Measurements from ENCODE around the gene TTC36. TPM values are rescaled to one million over a fixed set of nuclear protein-coding genes. Genes with fewer than 3 reads are reported as not detected.

Gene TTC36
- total and polyA plus RNA-seq, 9 of the 15 experiments (the other 6 are each of a cell fraction or from before 2014, with no cell fraction given) = 0.22 to 0.23 TPM; not detected in 7

DNA sequence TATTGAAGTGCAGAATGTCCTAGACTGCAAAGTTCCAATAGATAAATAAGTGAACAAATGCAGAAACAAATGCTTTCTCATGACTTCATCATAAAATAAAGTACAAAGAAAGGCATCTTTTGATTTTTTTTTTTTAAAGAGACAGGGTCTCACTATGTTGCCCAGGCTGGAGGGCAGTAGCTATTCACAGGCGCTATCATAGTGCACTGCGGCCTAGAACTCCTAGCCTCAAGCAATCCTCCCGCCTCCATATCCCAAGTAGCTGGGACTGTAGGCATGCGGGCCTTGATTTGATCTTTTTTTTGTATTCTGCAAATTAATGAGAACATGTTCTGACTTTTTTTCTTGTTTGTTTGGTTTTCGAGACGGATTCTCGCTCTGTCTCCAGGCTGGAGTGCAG lies 47.4 kb downstream of the TTC36 start:
- no peak for FAIRE-seq
- TF ChIP-seq LCOR (CRISPR knock-in tag; IDR thresholded peaks at IDR 0.05) (no peak), ZNF121 (CRISPR knock-in tag; conservative IDR thresholded peaks at IDR 0.05) (peak; percentile 54), MEF2D (tag; conservative IDR thresholded peaks at IDR 0.05; ENCODE audit: low read depth) (no peak), TBP (optimal IDR thresholded peaks at IDR 0.05; ENCODE audit: low read depth, low read length) (no peak), MTA1 (IDR thresholded peaks at IDR 0.05; ENCODE audit: borderline replicate concordance) (no peak), HIVEP1 (CRISPR knock-in tag; IDR thresholded peaks at IDR 0.05) (no peak), KHSRP (IDR thresholded peaks at IDR 0.05) (no peak), SRSF9 (IDR thresholded peaks at IDR 0.05; ENCODE audit: borderline replicate concordance, low read depth, low read length) (no peak), ZNF175 (CRISPR knock-in tag; IDR thresholded peaks at IDR 0.05; ENCODE audit: low read depth) (no peak), FOXJ3 (CRISPR knock-in tag; IDR thresholded peaks at IDR 0.05) (no peak)
- TF ChIP-seq, protein P1, sequence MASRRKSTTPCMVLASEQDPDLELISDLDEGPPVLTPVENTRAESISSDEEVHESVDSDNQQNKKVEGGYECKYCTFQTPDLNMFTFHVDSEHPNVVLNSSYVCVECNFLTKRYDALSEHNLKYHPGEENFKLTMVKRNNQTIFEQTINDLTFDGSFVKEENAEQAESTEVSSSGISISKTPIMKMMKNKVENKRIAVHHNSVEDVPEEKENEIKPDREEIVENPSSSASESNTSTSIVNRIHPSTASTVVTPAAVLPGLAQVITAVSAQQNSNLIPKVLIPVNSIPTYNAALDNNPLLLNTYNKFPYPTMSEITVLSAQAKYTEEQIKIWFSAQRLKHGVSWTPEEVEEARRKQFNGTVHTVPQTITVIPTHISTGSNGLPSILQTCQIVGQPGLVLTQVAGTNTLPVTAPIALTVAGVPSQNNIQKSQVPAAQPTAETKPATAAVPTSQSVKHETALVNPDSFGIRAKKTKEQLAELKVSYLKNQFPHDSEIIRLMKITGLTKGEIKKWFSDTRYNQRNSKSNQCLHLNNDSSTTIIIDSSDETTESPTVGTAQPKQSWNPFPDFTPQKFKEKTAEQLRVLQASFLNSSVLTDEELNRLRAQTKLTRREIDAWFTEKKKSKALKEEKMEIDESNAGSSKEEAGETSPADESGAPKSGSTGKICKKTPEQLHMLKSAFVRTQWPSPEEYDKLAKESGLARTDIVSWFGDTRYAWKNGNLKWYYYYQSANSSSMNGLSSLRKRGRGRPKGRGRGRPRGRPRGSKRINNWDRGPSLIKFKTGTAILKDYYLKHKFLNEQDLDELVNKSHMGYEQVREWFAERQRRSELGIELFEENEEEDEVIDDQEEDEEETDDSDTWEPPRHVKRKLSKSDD (conservative IDR thresholded peaks at IDR 0.05; ENCODE audit: low read length) = no peak
- TF ChIP-seq, protein P2, sequence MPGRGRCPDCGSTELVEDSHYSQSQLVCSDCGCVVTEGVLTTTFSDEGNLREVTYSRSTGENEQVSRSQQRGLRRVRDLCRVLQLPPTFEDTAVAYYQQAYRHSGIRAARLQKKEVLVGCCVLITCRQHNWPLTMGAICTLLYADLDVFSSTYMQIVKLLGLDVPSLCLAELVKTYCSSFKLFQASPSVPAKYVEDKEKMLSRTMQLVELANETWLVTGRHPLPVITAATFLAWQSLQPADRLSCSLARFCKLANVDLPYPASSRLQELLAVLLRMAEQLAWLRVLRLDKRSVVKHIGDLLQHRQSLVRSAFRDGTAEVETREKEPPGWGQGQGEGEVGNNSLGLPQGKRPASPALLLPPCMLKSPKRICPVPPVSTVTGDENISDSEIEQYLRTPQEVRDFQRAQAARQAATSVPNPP (IDR thresholded peaks at IDR 0.05; ENCODE audit: borderline replicate concordance, insufficient read depth, insufficient read length) = no peak
- TF ChIP-seq, protein P3, sequence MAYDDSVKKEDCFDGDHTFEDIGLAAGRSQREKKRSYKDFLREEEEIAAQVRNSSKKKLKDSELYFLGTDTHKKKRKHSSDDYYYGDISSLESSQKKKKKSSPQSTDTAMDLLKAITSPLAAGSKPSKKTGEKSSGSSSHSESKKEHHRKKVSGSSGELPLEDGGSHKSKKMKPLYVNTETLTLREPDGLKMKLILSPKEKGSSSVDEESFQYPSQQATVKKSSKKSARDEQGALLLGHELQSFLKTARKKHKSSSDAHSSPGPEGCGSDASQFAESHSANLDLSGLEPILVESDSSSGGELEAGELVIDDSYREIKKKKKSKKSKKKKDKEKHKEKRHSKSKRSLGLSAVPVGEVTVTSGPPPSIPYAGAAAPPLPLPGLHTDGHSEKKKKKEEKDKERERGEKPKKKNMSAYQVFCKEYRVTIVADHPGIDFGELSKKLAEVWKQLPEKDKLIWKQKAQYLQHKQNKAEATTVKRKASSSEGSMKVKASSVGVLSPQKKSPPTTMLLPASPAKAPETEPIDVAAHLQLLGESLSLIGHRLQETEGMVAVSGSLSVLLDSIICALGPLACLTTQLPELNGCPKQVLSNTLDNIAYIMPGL (CRISPR knock-in tag; IDR thresholded peaks at IDR 0.05) = no peak
- TF ChIP-seq, protein P4, sequence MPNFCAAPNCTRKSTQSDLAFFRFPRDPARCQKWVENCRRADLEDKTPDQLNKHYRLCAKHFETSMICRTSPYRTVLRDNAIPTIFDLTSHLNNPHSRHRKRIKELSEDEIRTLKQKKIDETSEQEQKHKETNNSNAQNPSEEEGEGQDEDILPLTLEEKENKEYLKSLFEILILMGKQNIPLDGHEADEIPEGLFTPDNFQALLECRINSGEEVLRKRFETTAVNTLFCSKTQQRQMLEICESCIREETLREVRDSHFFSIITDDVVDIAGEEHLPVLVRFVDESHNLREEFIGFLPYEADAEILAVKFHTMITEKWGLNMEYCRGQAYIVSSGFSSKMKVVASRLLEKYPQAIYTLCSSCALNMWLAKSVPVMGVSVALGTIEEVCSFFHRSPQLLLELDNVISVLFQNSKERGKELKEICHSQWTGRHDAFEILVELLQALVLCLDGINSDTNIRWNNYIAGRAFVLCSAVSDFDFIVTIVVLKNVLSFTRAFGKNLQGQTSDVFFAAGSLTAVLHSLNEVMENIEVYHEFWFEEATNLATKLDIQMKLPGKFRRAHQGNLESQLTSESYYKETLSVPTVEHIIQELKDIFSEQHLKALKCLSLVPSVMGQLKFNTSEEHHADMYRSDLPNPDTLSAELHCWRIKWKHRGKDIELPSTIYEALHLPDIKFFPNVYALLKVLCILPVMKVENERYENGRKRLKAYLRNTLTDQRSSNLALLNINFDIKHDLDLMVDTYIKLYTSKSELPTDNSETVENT (CRISPR knock-in tag; IDR thresholded peaks at IDR 0.05) = no peak

More for the DNA sequence above, 47.4 kb downstream of the TTC36 start:
- no peak overlapping the region for H3K27ac ChIP-seq (ENCODE audit: extremely low read depth, low read depth, low read length)
- ATAC-seq (no peak), DNase-seq (ENCODE audit: extremely low read depth in 1 of 4, low spot score in 3 of 4) (no peak)
- in situ Hi-C loops (cut with MboI) = no loop called here
- POLR2A ChIA-PET = interaction anchor here (1.0 kb wide), 1 partner anchor 9 kb away, joined by 6 read pairs; no protein-coding TSS in a partner anchor
- intact Hi-C loops (cut with micrococcal nuclease) = no loop called here
- H3K4me2 ChIP-seq (ENCODE audit: insufficient read depth, low read length) = no peak overlapping the region
- H3K9ac ChIP-seq (ENCODE audit: insufficient read depth in 1 of 2, low read depth in 2 of 2, low read length in 2 of 2) = no peak overlapping the region
- peaks cover 24% of the 10 kb centered on the region for H3K36me3 ChIP-seq (ENCODE audit: control insufficient read depth, insufficient read depth, low read length)
- 91% methylated on average over 7 of the region's 7 CpGs for WGBS (ENCODE audit: insufficient coverage, low coverage, missing lambda C conversion rate)
- H3K27me3 ChIP-seq (ENCODE audit: control insufficient read depth in 2 of 2, insufficient read depth in 2 of 2, low read length in 2 of 2) = no peaks in the 10 kb centered on the region
- peaks cover 4 to 10% of the 10 kb centered on the region in 2 experiments for H3K4me1 ChIP-seq (replicated peaks in 1 of 2; ENCODE audit: control insufficient read depth in 2 of 2, insufficient read depth in 2 of 2, low read length in 2 of 2)
- CTCF ChIA-PET (ENCODE audit: low intra/inter-chr PET ratio) = no interaction called here
- peaks cover 67% of the 10 kb centered on the region for H3K79me2 ChIP-seq (ENCODE audit: control insufficient read depth, insufficient read depth, low read length)
- peaks cover 22% of the 10 kb centered on the region for H4K20me1 ChIP-seq (replicated peaks; ENCODE audit: control insufficient read depth, insufficient read depth, low read length)
- BruUV-seq (replicated peaks) = no TSS peak
- no peaks in the 10 kb centered on the region for H3K9me1 ChIP-seq (ENCODE audit: control insufficient read depth, insufficient read depth, low read length)
- no peak overlapping the region for H3K4me3 ChIP-seq
- no peaks in the 10 kb centered on the region for H3K9me3 ChIP-seq (replicated peaks; ENCODE audit: control insufficient read depth, insufficient read depth, low read depth, low read length)
- H2AFZ ChIP-seq (ENCODE audit: low read depth, low read length) = no peak overlapping the region
